SJCRH30 (cell line): ENCODE data around the gene ATP8B3. TPM values are rescaled to one million over a fixed set of nuclear protein-coding genes. Genes with fewer than 3 reads are reported as not detected.

Experiments used
- DNase-seq, 2 experiments: peaks; one replicate each; pipeline ENCODE4 v3.0.0-alpha.2; 2015 to 2020
- H3K27ac ChIP-seq: fragments of 250-450 bp; sonication (Bioruptor Pico); 2 replicates; pipeline ENCODE4 v1.5.1; 2020; ENCODE audit warnings: mild to moderate bottlenecking, moderate library complexity
- H3K27me3 ChIP-seq: fragments of 250-450 bp; sonication (Bioruptor Pico); 2 replicates; pipeline ENCODE4 v1.5.1; 2020; ENCODE audit warnings: mild to moderate bottlenecking, moderate library complexity
- H3K36me3 ChIP-seq: fragments of 250-450 bp; sonication (Bioruptor Pico); 2 replicates; pipeline ENCODE4 v1.5.1; 2020; ENCODE audit warnings: mild to moderate bottlenecking, moderate library complexity
- H3K4me1 ChIP-seq: fragments of 250-450 bp; sonication (Bioruptor Pico); 2 replicates; pipeline ENCODE4 v1.5.1; 2020; ENCODE audit warnings: mild to moderate bottlenecking, moderate library complexity
- H3K4me3 ChIP-seq: fragments of 250-450 bp; sonication (Bioruptor Pico); 2 replicates; pipeline ENCODE4 v1.5.1; 2020; ENCODE audit warnings: mild to moderate bottlenecking, moderate library complexity
- H3K9me3 ChIP-seq: fragments of 250-450 bp; sonication (Bioruptor Pico); replicated peaks from 2 replicates; pipeline ENCODE4 v1.5.1; 2020; ENCODE audit warnings: mild to moderate bottlenecking, moderate library complexity
- total RNA-seq: library from RNA; depleted of rRNA; stranded (reverse); fragments of >200 nt; shearing (Covaris generic); gene quantifications from 2 replicates; pipeline ENCODE4 v1.2.3, GENCODE V29; 2014

The ATP8B3 gene
- total RNA-seq, 1 experiment from 2014 or later = 0.08 TPM

GRCh38 chr19:1786668-1787067 lies 25.4 kb downstream of the ATP8B3 start:
- H3K9me3 ChIP-seq = peaks cover 1% of the 10 kb centered on the region; the same call in 1 of the 2 replicates
- H3K4me3 ChIP-seq = no peak overlapping the region
- H3K27me3 ChIP-seq = no peaks in the 10 kb centered on the region
- no peak for DNase-seq
- no peak overlapping the region for H3K27ac ChIP-seq
- H3K4me1 ChIP-seq = no peaks in the 10 kb centered on the region
- H3K36me3 ChIP-seq = no peaks in the 10 kb centered on the region

- no peaks in the 10 kb centered on the region for H3K36me3 ChIP-seq
- no peak for DNase-seq
- H3K9me3 ChIP-seq = peaks cover 3% of the 10 kb centered on the region; the same call in 1 of the 2 replicates
- no peak overlapping the region for H3K4me3 ChIP-seq
- H3K4me1 ChIP-seq = no peaks in the 10 kb centered on the region
- H3K27ac ChIP-seq = no peak overlapping the region
- H3K27me3 ChIP-seq = no peaks in the 10 kb centered on the region
Measured at GRCh38 chr19:1785310-1785709, 26.8 kb downstream of the ATP8B3 start.

GRCh38 chr19:1783874-1784273 lies 28.2 kb downstream of the ATP8B3 start:
- DNase-seq = no peak
- H3K36me3 ChIP-seq = no peaks in the 10 kb centered on the region
- H3K9me3 ChIP-seq = peaks cover 3% of the 10 kb centered on the region; the same call in 1 of the 2 replicates
- no peak overlapping the region for H3K27ac ChIP-seq
- peaks cover 4% of the 10 kb centered on the region for H3K27me3 ChIP-seq
- H3K4me3 ChIP-seq = no peak overlapping the region
- no peaks in the 10 kb centered on the region for H3K4me1 ChIP-seq

- H3K4me1 ChIP-seq = no peaks in the 10 kb centered on the region
- H3K27me3 ChIP-seq = peaks cover 7% of the 10 kb centered on the region
- H3K4me3 ChIP-seq = no peak overlapping the region
- H3K36me3 ChIP-seq = no peaks in the 10 kb centered on the region
- no peak overlapping the region for H3K27ac ChIP-seq
- no peak for DNase-seq
- peaks cover 3% of the 10 kb centered on the region; the same call in 1 of the 2 replicates for H3K9me3 ChIP-seq
Measured at GRCh38 chr19:1783354-1783753, 28.7 kb downstream of the ATP8B3 start.

- peak; percentile 27 to 42 for DNase-seq
- Histone ChIP-seq H3K27ac (no peak overlapping the region), H3K36me3 (no peaks in the 10 kb centered on the region), H3K4me1 (no peaks in the 10 kb centered on the region), H3K27me3 (peaks cover 11% of the 10 kb centered on the region), H3K9me3 (peaks cover 3% of the 10 kb centered on the region; the same call in 1 of the 2 replicates), H3K4me3 (no peak overlapping the region)
Measured at GRCh38 chr19:1782521-1782920, 29.6 kb downstream of the ATP8B3 start.

GRCh38 chr19:1780272-1780958 lies 31.7 kb downstream of the ATP8B3 start:
- DNase-seq = peak; percentile 38 to 43
- H3K27ac ChIP-seq = no peak overlapping the region
- no peaks in the 10 kb centered on the region for H3K4me1 ChIP-seq
- H3K36me3 ChIP-seq = no peaks in the 10 kb centered on the region
- H3K4me3 ChIP-seq = no peak overlapping the region
- H3K9me3 ChIP-seq = peaks cover 3% of the 10 kb centered on the region; the same call in 1 of the 2 replicates
- H3K27me3 ChIP-seq = peaks cover 11% of the 10 kb centered on the region

GRCh38 chr19:1779574-1779973 lies 32.5 kb downstream of the ATP8B3 start:
- H3K4me1 ChIP-seq = no peaks in the 10 kb centered on the region
- H3K4me3 ChIP-seq = no peak overlapping the region
- H3K9me3 ChIP-seq = peaks cover 3% of the 10 kb centered on the region; the same call in 1 of the 2 replicates
- DNase-seq = no peak
- H3K27me3 ChIP-seq = peaks cover 11% of the 10 kb centered on the region
- no peak overlapping the region for H3K27ac ChIP-seq
- no peaks in the 10 kb centered on the region for H3K36me3 ChIP-seq

GRCh38 chr19:1777149-1777548 lies 34.9 kb downstream of the ATP8B3 start:
- DNase-seq = no peak
- Histone ChIP-seq H3K9me3 (peaks cover 3% of the 10 kb centered on the region; the same call in 1 of the 2 replicates), H3K27ac (no peak overlapping the region), H3K27me3 (peaks cover 11% of the 10 kb centered on the region), H3K4me3 (no peak overlapping the region), H3K36me3 (no peaks in the 10 kb centered on the region), H3K4me1 (no peaks in the 10 kb centered on the region; the same call in 1 of the 2 replicates)

- Histone ChIP-seq H3K9me3 (peaks cover 2% of the 10 kb centered on the region; the same call in 1 of the 2 replicates), H3K27ac (no peak overlapping the region), H3K27me3 (peaks cover 11% of the 10 kb centered on the region), H3K4me1 (no peaks in the 10 kb centered on the region; the same call in 1 of the 2 replicates), H3K4me3 (no peak overlapping the region), H3K36me3 (no peaks in the 10 kb centered on the region)
- DNase-seq = no peak
Measured at GRCh38 chr19:1776606-1777147, 35.4 kb downstream of the ATP8B3 start.

- peaks cover 11% of the 10 kb centered on the region for H3K27me3 ChIP-seq
- DNase-seq = no peak
Measured at GRCh38 chr19:1775951-1776605, 36.0 kb downstream of the ATP8B3 start.

GRCh38 chr19:1774989-1775772 lies 36.9 kb downstream of the ATP8B3 start:
- H3K27ac ChIP-seq = no peak overlapping the region
- peaks cover 11% of the 10 kb centered on the region for H3K27me3 ChIP-seq
- DNase-seq = peak in 1 of 2 experiments; percentile 33
- H3K4me1 ChIP-seq = no peaks in the 10 kb centered on the region; the same call in 1 of the 2 replicates
- H3K9me3 ChIP-seq = no peaks in the 10 kb centered on the region; the same call in 1 of the 2 replicates
- H3K36me3 ChIP-seq = no peaks in the 10 kb centered on the region
- H3K4me3 ChIP-seq = no peak overlapping the region

More at GRCh38 chr19:1775951-1776605, 36.0 kb downstream of the ATP8B3 start:
- H3K9me3 ChIP-seq = no peaks in the 10 kb centered on the region
- H3K4me1 ChIP-seq = no peaks in the 10 kb centered on the region; the same call in 1 of the 2 replicates
- H3K27ac ChIP-seq = no peak overlapping the region
- H3K4me3 ChIP-seq = no peak overlapping the region
- no peaks in the 10 kb centered on the region for H3K36me3 ChIP-seq

- Histone ChIP-seq H3K27ac (no peak overlapping the region), H3K9me3 (no peaks in the 10 kb centered on the region; the same call in 1 of the 2 replicates), H3K36me3 (no peaks in the 10 kb centered on the region), H3K4me1 (no peaks in the 10 kb centered on the region; the same call in 1 of the 2 replicates), H3K27me3 (peaks cover 2% of the 10 kb centered on the region; the same call in 1 of the 2 replicates), H3K4me3 (no peak overlapping the region)
- peak; percentile 44 to 45 for DNase-seq
Measured at GRCh38 chr19:1773184-1773583, 38.9 kb downstream of the ATP8B3 start.

GRCh38 chr19:1770866-1771576 lies 41.1 kb downstream of the ATP8B3 start:
- Histone ChIP-seq H3K4me3 (no peak overlapping the region), H3K4me1 (no peaks in the 10 kb centered on the region; the same call in 1 of the 2 replicates), H3K27ac (no peak overlapping the region), H3K9me3 (no peaks in the 10 kb centered on the region; the same call in 1 of the 2 replicates), H3K27me3 (peaks cover 9% of the 10 kb centered on the region), H3K36me3 (no peaks in the 10 kb centered on the region)
- no peak for DNase-seq

GRCh38 chr19:1769645-1769985 lies 42.5 kb downstream of the ATP8B3 start:
- Histone ChIP-seq H3K4me3 (no peak overlapping the region), H3K27me3 (peaks cover 20% of the 10 kb centered on the region)
- DNase-seq = no peak

More at GRCh38 chr19:1769645-1769985, 42.5 kb downstream of the ATP8B3 start:
- no peak overlapping the region for H3K27ac ChIP-seq
- no peaks in the 10 kb centered on the region; the same call in 1 of the 2 replicates for H3K4me1 ChIP-seq
- H3K9me3 ChIP-seq = no peaks in the 10 kb centered on the region; the same call in 1 of the 2 replicates
- H3K36me3 ChIP-seq = no peaks in the 10 kb centered on the region
